Tongue (tissue), 2 donors: Measurements from ENCODE around the gene ABCC10. TPM values are rescaled to one million over a fixed set of nuclear protein-coding genes. Genes with fewer than 3 reads are reported as not detected.

Source experiments
- DNase-seq: peaks from one replicate; pipeline ENCODE4 v3.0.0-alpha.2; 2015
- total RNA-seq: library from RNA; depleted of rRNA; stranded (reverse); fragments of >200 nt; gene quantifications from one replicate; pipeline ENCODE4 v1.2.3, GENCODE V29; 2014

The ABCC10 gene
- total RNA-seq, 1 donor from 2014 or later = 13.4 TPM

DNA sequence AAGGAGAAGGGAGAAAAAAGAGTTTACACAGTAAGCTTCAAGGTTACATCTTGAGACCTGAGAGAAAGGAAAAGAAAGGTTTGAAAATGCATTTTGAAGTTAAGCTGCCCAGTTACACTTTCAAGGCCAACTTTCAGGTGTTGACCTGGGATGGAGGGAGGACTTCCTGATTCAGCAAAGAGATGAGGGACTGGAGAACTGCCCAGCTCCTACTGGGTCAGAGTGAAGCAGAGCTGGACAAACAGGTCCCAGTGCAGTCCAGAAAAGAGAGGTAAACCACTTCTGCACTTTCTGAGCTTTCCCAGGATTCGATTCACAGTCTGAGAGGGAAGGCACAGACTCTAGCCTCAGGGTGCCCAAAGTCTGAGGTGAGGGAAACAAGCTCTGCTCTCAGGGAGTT, 44.1 kb downstream of the ABCC10 start:
- DNase-seq = no peak

DNA sequence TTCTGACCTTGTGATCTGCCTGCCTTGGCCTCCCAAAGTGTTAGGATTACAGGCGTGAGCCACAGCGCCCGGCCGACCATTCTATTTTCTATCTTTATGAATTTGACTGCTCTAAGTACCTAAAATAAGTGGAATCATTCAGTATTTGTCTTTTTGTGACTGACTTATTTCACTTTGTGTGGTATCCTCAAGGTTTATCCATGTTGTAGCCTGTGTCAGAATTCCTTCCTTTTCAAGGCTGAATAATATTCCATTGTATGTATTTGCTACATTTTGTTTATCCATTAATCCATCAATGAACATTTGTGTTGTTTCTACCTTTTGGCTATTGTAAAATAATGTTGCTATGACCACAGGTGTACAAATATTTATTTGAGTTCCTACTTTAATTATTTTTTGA, 45.2 kb downstream of the ABCC10 start:
- no peak for DNase-seq

DNA sequence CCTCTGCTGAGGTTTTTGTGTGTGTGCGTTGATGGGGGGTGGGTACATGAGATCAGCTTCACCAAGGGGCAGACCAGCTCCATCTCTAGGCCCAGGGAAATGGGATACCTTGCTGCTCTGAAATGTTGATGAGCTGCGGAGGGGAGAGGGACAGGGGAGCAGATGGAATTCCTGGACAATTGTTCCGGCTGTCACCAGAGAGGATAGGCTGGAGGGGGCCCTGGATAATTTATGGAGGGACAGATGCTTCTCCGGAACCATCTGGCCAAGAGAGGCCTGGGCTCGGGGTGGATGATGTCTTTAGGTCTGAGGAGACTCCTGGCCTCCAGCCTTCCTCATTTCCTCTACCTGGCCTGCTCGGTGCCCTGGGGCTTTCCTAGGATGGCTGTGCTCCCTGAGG, 48.2 kb downstream of the ABCC10 start:
- peak; percentile 57 for DNase-seq

DNA sequence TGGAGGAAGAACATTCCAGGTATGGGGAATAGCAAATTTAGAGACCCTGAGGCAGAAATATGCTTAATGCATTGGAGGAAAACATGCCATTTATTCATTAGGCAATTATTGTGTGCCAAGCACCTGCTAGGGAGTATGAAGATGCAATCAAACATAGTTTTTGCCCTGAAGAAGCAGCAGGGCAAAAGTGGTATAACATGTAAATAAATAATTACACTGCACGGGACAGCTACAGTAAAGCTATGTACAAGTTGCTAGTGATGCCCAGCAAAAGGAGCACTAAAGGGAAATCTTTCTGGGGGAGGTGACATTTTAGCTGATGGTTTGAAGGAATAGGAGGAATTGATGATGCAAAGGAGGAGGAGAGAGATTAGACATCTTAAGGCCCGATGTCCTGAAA, 49.4 kb downstream of the ABCC10 start:
- DNase-seq = no peak

DNA sequence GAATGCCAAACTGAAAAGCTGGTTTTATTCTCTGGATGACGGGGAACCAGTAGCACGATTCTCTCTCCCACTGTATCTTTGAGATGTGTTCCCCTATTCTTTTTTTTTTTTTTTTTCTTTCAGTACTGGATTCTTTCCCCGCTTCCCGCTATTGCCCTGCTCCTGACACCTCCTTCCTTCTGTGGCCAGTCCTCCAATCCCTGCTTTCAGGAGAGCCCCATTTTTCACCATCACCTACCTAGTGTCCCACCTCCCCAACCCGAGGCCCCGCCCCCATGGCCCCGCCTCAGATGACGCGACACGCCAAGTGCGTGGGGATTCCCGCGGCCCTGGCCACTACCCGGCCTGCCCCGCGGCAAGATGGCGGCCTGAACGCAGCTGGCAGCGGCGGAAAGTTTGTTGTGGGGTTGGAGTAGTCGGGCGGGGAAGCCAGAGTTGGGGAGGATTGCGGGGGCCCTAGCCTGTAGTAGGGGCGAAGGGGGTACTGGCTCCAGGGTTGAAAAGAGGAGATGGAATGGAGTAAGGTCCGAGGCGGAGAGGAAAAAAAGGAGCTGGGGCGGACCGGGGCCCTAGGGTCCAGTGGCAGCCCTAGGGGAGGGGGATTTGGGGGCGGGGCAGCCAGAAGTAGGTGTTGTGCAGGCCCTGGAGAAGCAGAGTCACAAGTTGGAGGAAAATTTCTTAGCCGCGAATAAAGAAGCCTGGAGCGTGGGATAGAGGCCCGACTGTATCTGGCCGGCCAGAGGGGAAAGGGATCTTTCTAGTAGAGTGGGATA, 50.1 kb downstream of the ABCC10 start, which contains the start of gene TJAP1:
Gene TJAP1 (plus strand): TSS at position 336 of the 773 bp plus-strand sequence. CDS start 21,432 bp downstream, outside the sequence.
- DNase-seq = peak; percentile 97

DNA sequence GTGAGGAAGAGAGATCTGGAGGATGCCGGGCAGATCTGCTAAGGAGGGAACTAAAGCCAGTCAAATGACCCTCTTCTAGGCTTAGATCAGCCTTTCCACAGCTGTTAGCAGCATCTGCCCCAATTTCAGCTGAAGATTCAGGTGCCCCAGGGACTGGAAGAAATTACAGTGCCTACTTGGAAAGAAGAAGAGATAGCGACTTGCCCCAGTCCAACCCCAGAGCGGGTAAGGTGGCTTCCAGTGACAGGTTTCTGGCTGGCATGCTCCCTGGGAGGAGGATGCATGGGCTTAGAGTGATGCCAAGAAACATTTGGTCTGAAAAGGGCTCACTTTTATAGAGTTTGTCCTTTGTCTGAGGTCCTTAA, 50.6 kb downstream of the ABCC10 start:
- no peak for DNase-seq

DNA sequence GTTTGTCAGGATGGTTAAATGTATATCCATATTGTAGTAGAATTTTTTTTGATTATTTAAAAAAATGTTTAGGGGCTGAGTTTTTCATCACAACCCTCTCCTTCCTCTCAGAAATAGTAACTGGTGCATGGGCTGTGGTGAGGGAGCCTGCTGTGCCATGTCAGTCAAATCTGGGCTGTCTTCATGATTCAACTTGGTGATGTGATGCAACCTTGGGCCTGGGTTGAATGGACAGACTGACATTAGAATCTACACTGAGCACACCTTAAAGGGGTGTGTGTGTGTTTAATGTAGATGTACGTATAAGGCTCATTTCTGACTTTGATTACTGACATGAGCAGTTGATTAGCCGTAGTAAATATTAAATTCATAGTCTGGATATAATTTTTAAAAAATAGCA, 53.7 kb downstream of the ABCC10 start:
- DNase-seq = no peak

DNA sequence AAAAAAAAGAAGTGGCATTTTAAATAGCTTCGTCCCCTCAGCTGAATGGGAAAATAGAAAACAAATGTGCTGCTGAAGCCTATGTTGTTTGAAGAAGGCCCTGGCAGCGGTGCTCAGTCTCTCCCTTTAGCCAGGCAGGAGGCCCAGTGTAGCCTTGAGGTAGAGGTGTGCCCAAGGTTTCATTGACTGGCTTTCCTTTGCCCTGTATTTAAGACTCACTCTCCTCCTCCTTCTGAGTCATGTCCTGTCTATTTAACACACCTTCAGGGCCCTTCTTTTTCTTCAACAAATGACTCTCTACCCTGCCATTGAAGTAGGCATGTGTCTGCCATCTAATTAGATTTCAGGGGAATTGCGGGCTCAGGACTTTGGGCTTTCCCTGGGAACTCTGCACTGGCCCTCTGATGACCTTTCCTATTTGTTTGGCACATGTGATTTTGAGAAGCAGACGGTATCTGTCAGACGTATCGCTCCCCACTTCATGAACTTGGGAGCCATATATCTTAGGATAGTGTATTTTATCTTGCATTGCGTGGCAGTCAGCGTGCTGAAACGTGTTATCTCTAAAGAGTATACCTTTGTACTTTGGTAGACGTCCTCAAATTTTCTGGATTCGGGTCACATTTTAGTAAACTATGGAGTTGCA, 54.4 kb downstream of the ABCC10 start:
- DNase-seq = no peak

DNA sequence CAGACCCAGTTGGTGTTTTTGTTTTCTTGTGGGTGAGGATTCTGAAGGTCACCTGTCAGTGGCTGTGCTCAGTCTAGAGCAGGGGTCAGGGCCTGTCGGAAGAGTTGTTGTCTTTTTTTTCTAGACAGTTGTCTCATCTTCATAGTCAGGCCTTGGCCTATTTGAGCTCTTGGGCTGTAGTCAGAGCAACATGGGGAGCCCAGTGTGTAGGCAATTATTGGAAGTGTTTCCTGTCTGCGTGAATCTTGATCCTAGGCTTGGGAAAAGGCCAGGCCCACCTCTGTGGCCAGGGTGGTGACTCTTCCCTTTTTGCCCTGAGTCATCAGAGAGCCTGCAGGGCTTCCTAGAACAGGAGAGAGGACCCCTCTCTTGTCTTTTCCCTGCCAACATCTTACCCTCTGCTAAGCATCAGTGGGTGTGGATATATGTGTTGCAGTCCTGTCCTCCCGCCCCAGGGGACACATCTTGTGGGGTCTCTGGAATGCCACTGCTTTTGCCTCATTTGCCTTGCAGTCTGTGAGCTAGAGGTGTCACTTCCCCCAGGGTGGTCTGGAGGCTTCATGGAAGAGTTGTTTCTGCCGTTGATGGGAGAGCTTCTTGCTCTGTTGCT, 61.4 kb downstream of the ABCC10 start:
- no peak for DNase-seq

DNA sequence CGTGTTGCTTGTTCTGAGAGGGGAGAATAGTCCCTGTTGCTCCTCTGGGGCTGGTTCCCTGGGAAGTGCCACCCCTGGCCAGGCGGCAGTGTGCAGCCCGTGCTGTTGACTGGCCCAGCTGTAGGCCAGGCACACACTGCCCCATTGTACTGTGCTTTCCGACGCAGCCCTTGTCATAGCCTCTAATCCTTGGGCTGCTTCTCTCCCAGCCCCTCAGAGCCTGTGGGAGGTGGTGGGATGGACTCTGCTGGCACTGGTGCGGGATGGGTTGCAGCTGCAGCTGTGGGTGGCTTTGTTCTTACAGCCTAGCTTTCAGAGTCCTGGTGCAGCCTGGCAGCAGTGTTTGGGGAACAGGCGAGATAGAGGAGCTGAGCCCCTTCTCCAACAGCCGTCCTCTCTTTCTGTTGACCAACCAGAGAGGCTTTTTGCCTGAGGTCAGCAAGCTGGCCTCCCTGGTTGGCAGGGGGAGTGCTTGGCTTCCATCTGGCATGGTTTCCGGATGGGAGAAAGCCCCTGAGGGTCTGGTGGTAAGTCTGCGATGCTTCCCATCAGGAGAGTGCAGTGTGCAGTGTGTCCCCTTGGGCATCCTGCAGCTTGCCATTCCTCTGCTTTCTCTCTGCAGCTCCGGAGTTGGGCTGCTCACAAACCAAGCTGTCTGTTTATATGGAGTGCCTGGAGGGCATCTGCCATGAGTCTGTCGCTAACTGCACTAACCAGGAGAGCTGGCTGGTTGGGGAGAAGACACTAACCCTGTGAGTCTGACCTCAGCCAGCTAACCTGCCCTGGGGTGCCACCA, 62.1 kb downstream of the ABCC10 start:
- peak; percentile 89 for DNase-seq

DNA sequence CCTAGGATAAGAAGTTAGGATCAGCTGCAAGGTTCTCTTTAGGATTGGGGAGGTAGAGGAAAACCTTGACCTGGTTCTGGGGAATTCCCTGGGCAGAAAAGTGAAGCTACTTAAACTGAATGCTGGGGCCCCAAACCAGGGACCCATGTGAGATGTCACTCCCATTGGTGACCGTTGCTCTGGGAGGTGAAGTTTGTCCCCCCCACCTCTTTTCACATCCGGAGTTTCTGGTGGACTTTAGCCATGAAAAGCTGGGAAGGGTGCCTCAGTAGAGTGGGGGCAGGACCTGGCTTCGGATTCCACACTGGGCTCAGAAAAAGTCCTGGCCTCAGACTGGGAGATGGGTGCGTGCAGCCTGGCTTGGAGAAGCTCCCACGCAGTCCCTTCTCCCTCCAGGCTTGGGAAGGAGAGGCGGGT, 63.2 kb downstream of the ABCC10 start:
- DNase-seq = no peak

DNA sequence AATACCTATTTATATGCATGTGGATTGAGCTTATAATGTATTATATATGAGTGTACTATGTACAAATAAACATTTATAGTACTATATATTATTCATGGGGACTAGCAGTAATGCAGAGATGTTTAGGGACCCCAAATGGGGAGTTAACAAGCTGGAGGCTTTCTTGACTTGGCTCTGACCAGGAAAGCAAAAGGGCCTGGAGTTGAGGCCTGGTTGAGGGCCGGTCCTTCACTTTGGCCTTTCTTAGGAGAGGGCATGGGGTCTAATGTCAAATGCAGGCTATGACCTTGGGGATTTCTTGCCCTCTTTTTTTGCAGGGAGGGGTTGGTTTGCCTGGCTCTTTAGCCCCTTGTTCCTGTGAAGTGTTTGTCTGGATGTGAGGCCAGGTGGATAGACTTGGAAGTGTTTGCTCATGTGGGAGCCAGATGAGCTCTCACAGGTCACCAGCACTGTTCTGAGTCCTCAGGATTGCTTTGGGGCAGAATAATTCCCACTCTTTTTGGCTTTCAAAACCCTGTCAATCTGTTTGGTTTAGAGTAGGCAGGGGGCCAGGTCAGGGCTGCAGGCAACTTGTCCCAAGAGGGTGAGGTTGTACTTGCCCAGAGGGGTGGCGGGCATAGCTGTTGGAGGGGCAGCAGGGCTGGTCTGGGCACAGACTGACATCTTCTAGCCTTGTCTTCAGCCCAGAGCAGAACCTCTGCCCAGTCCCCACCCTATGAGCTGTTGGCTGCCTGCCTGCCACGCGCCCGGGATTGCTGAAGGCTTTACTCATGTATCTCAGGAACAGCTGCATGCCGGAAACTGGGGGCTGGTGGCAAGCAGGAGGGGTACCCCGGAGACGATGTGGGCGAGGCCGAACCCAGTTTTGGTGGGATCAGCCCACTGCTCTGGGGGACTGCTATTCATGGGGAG, 64.7 kb downstream of the ABCC10 start:
- DNase-seq = peak; percentile 92

DNA sequence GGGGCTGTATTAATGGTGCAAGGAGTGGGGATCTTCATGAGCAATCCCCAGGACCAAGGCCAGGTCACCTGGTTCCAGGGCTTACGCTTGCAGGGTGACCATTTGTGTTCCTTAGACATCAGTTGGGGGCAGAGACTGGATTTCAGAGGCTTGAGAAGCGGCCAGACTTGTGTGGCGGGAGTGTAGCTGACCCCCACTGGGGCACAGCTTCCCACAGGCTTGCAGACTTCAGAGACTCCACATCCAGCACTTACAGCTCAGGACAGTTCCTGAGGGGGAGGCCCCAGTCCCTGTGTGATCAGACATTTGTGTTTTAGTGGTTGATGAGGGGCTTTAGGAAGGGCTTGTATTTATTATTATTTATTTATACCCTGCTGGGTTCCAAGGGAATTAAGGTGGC, 65.3 kb downstream of the ABCC10 start:
- peak; percentile 41 for DNase-seq

DNA sequence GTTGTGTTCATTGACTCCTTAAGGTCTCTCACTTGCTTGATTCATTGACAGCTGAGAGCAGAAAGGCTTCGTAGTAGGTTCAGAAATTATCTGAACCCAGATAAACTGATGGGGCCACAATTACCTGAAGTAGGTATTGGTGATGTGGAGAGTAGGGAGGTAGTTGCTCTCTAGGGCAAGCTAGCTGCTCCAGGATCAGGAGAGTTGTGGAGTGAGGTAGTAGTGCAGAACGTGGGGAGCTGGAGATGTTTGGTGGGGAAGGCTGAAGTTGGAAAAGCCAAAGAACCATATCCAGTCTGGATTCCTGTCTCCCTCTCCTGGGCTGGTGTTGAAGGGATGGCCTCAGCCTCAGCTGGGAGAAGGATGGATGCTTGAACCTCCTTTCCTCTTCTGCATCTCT, 65.9 kb downstream of the ABCC10 start:
- DNase-seq = no peak

DNA sequence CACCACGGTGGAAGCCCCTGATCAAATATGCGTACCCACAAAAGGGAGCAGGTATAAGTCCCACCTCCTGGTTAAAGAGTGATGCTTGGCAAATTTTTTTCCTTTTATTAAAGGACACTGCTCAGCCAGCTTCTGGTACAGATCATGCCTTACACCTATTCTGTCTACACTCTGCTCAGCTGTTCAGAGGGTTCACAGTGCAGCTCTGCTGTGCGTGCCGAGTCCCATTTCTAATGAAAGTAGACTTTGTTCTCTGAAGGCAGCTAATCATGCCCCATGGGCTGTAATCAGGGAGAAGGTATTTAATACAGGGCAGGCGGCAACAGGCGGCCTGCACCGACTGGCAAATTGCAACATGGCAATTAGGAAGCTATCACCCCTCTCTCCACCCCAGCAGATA, 66.5 kb downstream of the ABCC10 start:
- no peak for DNase-seq

DNA sequence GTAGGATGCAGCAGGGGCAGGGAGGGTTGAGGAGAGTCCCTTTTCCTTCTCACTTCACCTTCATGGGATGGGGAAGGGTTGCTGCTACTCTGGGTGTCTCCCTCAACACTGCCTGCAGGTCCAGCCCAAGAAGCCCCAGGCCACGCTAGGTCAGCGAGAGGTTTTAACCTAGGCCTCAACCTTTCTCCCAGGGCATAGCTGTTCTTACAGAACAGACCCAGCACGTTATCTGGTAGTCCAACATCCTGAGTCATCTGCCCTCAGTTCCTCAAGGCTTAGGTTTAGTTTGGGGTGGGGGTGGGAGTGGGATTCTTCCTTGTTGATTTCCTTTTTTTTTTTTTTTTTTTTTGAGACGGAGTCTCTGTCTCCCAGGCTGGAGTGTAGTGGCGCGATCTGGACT, 67.0 kb downstream of the ABCC10 start:
- no peak for DNase-seq

DNA sequence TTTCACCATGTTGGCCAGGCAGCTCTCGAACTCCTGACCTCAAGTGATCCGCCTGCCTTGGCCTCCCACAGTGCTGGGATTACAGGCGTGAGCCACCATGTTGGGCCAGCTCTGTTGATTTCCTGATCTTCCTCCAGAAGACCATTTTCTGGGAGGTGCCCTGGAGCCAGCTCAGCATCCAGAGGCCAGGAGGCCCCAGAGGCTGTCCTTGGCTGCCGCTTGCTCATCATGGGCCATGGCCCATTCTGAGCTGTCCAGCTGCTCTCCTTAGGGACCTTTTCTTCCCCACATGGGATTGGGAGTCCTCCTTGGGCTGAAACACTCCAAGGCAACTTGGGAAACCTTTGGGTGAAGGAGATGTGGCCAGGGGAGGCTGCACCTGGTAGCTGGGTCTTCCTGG, 67.4 kb downstream of the ABCC10 start:
- DNase-seq = no peak

DNA sequence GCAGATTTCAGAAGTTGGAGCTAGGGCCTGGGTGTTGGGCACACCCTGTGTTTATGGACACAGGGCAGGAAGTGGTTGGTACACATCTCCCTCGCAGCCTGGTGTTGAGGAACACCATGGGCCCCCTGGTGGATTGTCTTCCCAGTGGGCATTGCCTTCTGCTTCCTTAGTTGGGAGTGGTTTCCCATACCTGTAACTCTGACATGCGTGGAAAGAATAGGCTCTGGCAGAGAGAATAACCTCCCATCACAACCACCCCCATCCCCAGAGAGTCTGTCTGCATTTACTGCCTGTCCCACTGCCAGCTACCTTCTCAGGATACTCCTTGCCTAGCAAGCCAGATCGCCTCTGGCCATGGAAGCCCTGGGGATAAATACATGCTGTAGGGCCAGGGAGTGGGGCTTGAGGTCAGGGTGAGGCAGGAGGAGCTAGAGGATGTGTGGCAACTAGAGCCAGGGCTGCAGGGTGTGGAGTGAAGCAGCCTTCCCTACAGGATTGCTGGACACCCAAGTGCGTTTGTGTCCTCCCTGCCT, 68.1 kb downstream of the ABCC10 start:
- DNase-seq = no peak

DNA sequence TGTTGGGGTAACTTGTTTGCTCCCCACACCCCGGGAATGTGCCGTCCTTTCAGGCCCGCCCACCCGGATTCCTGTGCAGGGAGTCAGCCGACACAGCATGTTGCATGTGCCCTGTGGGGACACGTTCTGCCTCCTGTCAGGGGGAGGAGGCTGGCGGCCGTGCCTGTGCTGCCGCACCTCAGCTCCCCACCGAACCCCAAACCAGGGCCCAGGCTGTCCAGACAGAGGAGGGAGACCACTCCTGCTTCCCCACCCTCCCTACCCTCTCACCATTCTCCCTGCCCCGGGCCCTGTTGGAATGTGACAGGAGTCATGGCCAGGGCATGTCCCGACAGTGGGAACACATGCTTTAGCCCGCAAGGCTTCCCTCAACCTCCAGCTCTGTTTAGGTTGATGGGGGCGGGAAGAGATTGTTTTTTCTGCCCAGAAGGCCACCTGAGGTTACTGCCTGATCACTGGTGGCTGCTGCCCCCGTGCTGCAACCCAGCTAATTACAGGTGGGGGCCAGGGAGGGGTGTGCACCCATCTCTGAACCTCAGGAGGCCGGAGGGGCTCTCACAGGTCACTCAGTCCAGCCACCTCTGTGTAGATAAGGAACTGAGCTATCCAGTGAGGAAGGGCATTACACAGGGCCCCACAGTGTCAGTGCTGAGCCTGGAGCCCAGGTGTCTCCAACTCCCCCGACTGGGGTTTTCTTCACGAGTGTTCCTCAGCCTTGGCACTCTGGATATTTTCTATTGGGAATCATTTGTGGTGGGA, 69.2 kb downstream of the ABCC10 start:
- peak; percentile 68 for DNase-seq

DNA sequence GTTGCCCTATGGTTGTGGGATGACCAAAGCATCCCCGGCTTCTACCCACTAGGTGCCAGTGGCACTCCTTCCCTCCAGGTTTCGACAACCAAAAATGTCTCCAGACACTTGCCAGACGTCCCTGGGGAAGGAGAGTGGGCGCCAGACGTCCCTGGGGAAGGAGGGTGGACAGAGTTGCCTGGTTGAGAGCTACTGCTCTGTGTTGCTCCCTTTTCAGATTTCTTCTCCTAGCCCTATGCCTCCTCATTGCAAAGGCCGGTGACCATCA, 69.7 kb downstream of the ABCC10 start:
- DNase-seq = no peak

DNA sequence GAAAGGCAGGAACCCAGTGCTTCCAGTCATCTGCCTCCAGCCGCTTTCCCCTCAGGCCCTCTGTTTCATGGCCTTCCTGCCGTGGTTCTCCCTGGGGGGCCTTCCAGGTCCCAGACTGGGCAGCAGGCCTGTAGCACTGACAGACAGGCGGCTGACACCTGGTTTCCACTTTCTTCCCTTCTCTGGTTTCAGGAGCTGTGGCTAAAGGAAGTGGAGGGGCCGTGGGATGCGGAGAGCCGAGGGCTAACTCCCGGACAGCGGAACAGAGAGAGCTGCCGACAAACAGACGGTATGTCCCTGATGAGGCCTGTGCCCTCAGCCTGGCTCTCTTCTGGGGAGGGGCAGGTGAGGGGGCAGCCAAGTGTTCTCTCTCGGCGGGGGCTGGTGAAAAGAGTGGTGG, 70.3 kb downstream of the ABCC10 start:
- peak; percentile 52 for DNase-seq
